Natural killer cell (primary cell): ENCODE measurements around the gene HYAL3. TPM values are rescaled to one million over a fixed set of nuclear protein-coding genes. Genes with fewer than 3 reads are reported as not detected.

Source experiments
- ATAC-seq, 3 donors: fragments of 150-1000 bp in 2 of 3; fragments of 200-7000 bp in 1 of 3; cut with Tn5 transposase; 1 replicate in 1 of 3; 2 replicates in 2 of 3; pipeline ENCODE4 v1.10.0; 2021; ENCODE audit warnings: mild to moderate bottlenecking in 2 of 3, moderate library complexity in 2 of 3
- DNase-seq, 2 donors: peaks; one replicate each; pipeline versions ENCODE4 v3.0.0 to v3.0.0-alpha.2; 2013 to 2021; ENCODE audit warnings: mixed read lengths in 1 of 2
- H3K27ac ChIP-seq: one replicate; pipeline ENCODE4 v1.5.1; 2013; ENCODE audit warnings: mild to moderate bottlenecking, low read length
- H3K27me3 ChIP-seq: one replicate; pipeline ENCODE4 v1.6.1; 2013; ENCODE audit warnings: low read length; ENCODE audit not compliant: control insufficient read depth, insufficient read depth
- H3K36me3 ChIP-seq: one replicate; pipeline ENCODE4 v1.6.1; 2013; ENCODE audit warnings: low read length; ENCODE audit not compliant: control insufficient read depth, insufficient read depth
- H3K4me1 ChIP-seq: one replicate; pipeline ENCODE4 v1.6.1; 2013; ENCODE audit warnings: low read length; ENCODE audit not compliant: control insufficient read depth, insufficient read depth
- H3K4me3 ChIP-seq: one replicate; pipeline ENCODE4 v1.5.1; 2013; ENCODE audit warnings: low read length
- H3K9me3 ChIP-seq: one replicate; pipeline ENCODE4 v1.6.1; 2013; ENCODE audit warnings: low read length; ENCODE audit not compliant: control insufficient read depth, insufficient read depth
- H3K27ac Mint-ChIP-seq, 2 donors: one replicate each; pipeline ENCODE4 v1.8.0; 2022; ENCODE audit warnings: mild to moderate bottlenecking in 2 of 2, mixed read lengths in 2 of 2, moderate library complexity in 1 of 2
- H3K27me3 Mint-ChIP-seq, 2 donors: one replicate each; pipeline ENCODE4 v1.8.0; 2022; ENCODE audit warnings: low read depth in 2 of 2, mixed read lengths in 2 of 2
- H3K36me3 Mint-ChIP-seq: one replicate; pipeline ENCODE4 v1.8.0; 2022; ENCODE audit warnings: mixed read lengths
- H3K4me1 Mint-ChIP-seq, 2 donors: one replicate each; pipeline ENCODE4 v1.8.0; 2022; ENCODE audit warnings: mixed read lengths in 2 of 2
- H3K4me3 Mint-ChIP-seq: one replicate; pipeline ENCODE4 v1.8.0; 2022; ENCODE audit warnings: mild to moderate bottlenecking, moderate library complexity, mixed read lengths
- H3K9me3 Mint-ChIP-seq, 2 donors: one replicate each; pipeline ENCODE4 v1.8.0; 2022; ENCODE audit warnings: mixed read lengths in 2 of 2
- WGBS: methylation state at CpG from one replicate; pipeline ENCODE4 v1.1.7; 2013; ENCODE audit warnings: missing lambda C conversion rate; ENCODE audit not compliant: insufficient coverage; 5-methylcytosine and 5-hydroxymethylcytosine counted together
- intact Hi-C: fragments of 100-400 bp; cut with micrococcal nuclease; formaldehyde crosslinking; loops from one replicate; pipeline ENCODE4 v1.14.2; 2022
- total RNA-seq, 4 donors: library from RNA; stranded (reverse); fragments of 120-200 nt in 1 of 4; gene quantifications; one replicate each; pipeline versions ENCODE4 v1.2.3 to v1.2.4, GENCODE V29; 2013 to 2022
- TF ChIP-seq, protein P1 (sequence below): fragments of 200-600 bp; IDR thresholded peaks from one replicate; pipeline ENCODE4 v1.8.0; 2022; ENCODE audit warnings: antibody characterized with exemption

The HYAL3 gene
- total RNA-seq, 3 donors from 2014 or later (not counting 1 experiment from before 2014, with no cell fraction given) = 0.93 to 2.0 (median 1.2) TPM

DNA sequence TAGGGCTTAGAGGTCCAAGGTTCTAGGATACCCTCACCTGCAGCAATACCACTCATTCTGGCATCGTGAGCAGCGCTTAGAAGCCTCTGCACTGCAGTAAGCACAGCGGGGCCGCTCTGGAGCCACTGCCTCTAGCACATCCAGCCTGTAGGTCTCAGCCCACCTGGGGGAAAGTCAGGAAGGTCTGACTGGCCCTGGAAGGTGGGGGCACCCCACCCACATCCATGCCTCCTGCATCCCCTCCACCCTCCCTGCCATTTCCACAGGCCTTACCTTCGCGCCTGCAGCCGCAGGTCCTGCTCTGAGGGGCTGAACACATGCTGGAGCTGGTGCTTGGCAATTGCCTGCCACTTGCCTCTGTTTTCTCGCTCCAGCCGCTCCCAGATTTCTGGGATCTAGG lies 42.3 kb upstream of the HYAL3 start:
- H3K27me3 Mint-ChIP-seq = no peaks in the 10 kb centered on the region
- TF ChIP-seq, protein P1, sequence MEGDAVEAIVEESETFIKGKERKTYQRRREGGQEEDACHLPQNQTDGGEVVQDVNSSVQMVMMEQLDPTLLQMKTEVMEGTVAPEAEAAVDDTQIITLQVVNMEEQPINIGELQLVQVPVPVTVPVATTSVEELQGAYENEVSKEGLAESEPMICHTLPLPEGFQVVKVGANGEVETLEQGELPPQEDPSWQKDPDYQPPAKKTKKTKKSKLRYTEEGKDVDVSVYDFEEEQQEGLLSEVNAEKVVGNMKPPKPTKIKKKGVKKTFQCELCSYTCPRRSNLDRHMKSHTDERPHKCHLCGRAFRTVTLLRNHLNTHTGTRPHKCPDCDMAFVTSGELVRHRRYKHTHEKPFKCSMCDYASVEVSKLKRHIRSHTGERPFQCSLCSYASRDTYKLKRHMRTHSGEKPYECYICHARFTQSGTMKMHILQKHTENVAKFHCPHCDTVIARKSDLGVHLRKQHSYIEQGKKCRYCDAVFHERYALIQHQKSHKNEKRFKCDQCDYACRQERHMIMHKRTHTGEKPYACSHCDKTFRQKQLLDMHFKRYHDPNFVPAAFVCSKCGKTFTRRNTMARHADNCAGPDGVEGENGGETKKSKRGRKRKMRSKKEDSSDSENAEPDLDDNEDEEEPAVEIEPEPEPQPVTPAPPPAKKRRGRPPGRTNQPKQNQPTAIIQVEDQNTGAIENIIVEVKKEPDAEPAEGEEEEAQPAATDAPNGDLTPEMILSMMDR = no peak

DNA sequence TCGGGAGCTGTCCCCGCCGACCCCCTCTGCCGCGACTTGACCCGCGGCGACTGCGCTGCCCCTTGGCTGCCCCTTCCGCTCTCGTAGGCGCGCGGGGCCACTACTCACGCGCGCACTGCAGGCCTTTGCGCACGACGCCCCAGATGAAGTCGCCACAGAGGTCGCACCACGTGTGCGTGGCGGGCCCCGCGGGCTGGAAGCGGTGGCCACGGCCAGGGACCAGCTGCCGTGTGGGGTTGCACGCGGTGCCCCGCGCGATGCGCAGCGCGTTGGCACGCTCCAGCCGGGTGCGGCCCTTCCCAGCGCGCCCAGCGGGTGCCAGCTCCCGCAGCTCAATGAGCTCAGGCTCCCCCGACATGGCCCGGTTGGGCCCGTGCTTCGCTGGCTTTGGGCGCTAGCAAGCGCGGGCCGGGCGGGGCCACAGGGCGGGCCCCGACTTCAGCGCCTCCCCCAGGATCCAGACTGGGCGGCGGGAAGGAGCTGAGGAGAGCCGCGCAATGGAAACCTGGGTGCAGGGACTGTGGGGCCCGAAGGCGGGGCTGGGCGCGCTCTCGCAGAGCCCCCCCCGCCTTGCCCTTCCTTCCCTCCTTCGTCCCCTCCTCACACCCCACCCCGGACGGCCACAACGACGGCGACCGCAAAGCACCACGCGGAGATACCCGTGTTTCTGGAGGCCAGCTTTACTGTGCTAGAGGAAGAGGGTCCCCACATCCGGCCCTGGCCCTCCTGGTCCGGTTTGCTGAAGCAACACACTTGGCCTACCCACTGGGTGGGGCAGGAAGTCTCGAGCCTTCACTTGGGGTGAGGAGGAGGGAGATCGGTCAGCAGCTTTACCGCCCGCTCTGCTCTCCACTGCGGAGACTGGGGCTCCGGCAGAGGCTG lies 41.5 kb upstream of the HYAL3 start, which contains the start of gene RASSF1:
TSS of gene RASSF1 (minus strand) at position 389 of the 882 bp plus-strand sequence. CDS start at position 358, 31 bp downstream.
- Histone ChIP-seq H3K4me1 (peaks cover 70% of the 10 kb centered on the region), H3K9me3 (no peaks in the 10 kb centered on the region), H3K36me3 (peaks cover 11% of the 10 kb centered on the region), H3K27me3 (no peaks in the 10 kb centered on the region), H3K27ac (peak within 1 kb of the TSS; percentile 93), H3K4me3 (peak within 1 kb of the TSS; percentile 80)
- H3K27me3 Mint-ChIP-seq = no peaks in the 10 kb centered on the region
- peak within 1 kb of the TSS; percentile 98 for H3K4me3 Mint-ChIP-seq
- peaks cover 45 to 88% of the 10 kb centered on the region in 2 donors for H3K4me1 Mint-ChIP-seq
- H3K27ac Mint-ChIP-seq = peak within 1 kb of the TSS; percentile 93 to 96
- H3K36me3 Mint-ChIP-seq = peaks cover 13% of the 10 kb centered on the region
- under 1% methylated on average over 85 of the region's 85 CpGs for WGBS
- H3K9me3 Mint-ChIP-seq = no peaks in the 10 kb centered on the region
- TF ChIP-seq, protein P1 = no peak
- intact Hi-C loops = no loop called here
- DNase-seq (peak; percentile 73 to 79), ATAC-seq (peak; percentile 23 to 64 (median 51))

More for the DNA sequence above, 42.3 kb upstream of the HYAL3 start:
- peaks cover 13% of the 10 kb centered on the region for H3K36me3 Mint-ChIP-seq
- H3K27ac Mint-ChIP-seq = peak overlapping the region; percentile 93 to 96
- Histone ChIP-seq H3K27me3 (no peaks in the 10 kb centered on the region), H3K4me3 (peak overlapping the region; percentile 80), H3K27ac (peak overlapping the region; percentile 76), H3K4me1 (peaks cover 70% of the 10 kb centered on the region), H3K9me3 (no peaks in the 10 kb centered on the region), H3K36me3 (peaks cover 4% of the 10 kb centered on the region)
- H3K9me3 Mint-ChIP-seq = no peaks in the 10 kb centered on the region
- intact Hi-C loops = no loop called here
- DNase-seq (peak in 1 of 2 donors; percentile 56), ATAC-seq (peak in 1 of 3 donors; percentile 8)
- H3K4me1 Mint-ChIP-seq = peaks cover 42 to 87% of the 10 kb centered on the region in 2 donors
- WGBS = 70% methylated on average over 9 of the region's 9 CpGs
- peak overlapping the region; percentile 98 for H3K4me3 Mint-ChIP-seq

DNA sequence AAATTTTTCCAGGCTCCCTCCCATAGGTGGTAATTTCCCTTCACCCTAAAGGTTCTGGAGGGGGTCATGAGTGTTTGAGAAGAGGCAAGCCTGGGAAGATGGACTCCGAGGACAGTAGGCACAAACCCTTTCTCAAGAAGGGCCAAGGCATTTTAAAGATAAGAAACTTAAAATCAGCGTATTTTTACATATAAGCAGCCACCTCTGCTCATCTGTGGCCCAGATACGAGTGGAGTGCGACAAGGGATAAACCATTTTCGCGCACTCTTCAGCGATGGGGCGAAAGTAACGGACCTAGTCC lies 40.9 kb upstream of the HYAL3 start:
- H3K4me3 ChIP-seq = peak overlapping the region; percentile 80
- Mint-ChIP-seq H3K36me3 (peaks cover 13% of the 10 kb centered on the region), H3K9me3 (no peaks in the 10 kb centered on the region), H3K27ac (peak overlapping the region; percentile 93 to 96), H3K4me3 (peak overlapping the region; percentile 98), H3K4me1 (peaks cover 50 to 89% of the 10 kb centered on the region in 2 donors), H3K27me3 (no peaks in the 10 kb centered on the region)
- TF ChIP-seq, protein P1 = no peak
- WGBS = under 1% methylated on average over 9 of the region's 9 CpGs
- peaks cover 11% of the 10 kb centered on the region for H3K36me3 ChIP-seq
- peak overlapping the region; percentile 93 for H3K27ac ChIP-seq
- peaks cover 70% of the 10 kb centered on the region for H3K4me1 ChIP-seq
- intact Hi-C loops = no loop called here
- no peaks in the 10 kb centered on the region for H3K27me3 ChIP-seq
- ATAC-seq (no peak), DNase-seq (no peak)
- H3K9me3 ChIP-seq = no peaks in the 10 kb centered on the region
